Measurements from ENCODE around the gene SLMAP.

Gene SLMAP

DNA sequence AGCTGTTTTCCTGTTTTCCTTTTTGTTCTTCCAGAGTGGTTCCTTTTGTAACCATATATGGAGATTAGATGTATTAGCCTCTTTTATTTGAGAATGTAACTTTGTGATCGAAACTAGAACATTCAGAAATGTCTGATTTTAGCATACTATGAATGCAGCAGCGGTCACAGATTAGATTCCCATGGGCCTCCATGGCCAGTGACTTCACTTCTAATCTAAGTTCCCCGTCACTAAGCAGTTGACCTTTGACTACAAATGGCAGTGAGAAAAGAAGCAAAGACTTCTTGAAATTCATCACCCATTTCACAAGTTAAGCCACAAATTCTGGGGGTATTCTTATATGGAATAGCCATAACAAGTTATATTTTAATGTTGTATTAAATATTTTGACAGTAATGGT lies 137.6 kb downstream of the SLMAP start:
- DNase-seq (ENCODE audit: low spot score): no peak

DNA sequence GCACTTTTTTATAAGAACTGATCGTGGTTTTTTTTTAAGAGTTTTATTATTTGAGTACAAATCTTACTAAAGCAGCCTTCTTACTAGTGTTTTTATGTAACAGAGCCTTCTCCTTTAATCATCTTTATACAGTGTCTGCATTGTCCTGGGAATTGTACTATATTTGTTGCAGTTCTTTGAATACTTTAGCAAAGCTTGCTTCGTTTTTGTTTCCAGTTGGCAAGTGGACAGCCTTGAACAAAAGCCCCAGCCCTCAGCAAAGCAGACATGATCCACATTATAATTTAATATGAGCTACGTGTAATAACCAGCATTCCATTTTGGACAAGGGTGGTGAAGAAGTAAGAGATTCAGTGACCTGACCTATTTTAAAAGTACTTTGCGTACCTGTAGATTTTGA lies 139.9 kb downstream of the SLMAP start:
- no peak for DNase-seq (ENCODE audit: low spot score)

DNA sequence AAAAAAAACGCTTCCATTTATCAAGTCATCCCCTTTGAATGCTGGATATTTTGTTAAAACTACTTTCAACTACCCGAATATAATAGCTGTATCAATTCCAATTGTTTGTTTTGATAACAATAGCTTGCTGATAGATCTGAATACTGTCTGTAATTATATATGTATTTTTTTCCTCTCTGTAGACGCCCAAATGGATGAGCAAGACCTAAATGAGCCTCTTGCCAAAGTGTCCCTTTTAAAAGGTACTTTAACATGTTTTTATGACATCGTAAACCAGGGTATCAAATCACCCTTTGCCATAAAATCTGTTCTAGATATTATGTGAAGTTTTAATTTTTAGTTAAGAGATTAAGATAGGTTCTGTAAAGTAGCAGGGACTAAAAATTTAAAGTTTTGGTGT lies 140.6 kb downstream of the SLMAP start:
- no peak for DNase-seq (ENCODE audit: low spot score)

DNA sequence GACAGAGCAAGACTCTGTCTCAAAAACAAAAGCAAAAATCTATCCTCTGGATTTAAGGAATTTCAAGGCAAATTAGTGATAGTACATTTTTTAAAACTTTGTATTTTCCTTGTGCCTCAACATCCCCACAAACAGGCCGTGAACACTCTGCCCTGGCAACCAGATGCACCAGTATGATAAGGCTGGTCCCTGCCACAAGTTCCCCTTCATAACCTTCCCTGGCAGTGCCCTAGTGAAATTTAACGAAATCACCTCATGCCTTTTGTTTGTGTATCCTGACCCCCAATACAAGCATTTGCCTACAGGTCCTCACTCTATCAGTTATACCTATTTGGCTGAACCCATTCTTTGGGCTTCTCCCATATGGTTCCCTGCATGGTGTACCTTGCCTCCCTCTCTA lies 144.7 kb downstream of the SLMAP start:
- no peak for DNase-seq (ENCODE audit: low spot score)

DNA sequence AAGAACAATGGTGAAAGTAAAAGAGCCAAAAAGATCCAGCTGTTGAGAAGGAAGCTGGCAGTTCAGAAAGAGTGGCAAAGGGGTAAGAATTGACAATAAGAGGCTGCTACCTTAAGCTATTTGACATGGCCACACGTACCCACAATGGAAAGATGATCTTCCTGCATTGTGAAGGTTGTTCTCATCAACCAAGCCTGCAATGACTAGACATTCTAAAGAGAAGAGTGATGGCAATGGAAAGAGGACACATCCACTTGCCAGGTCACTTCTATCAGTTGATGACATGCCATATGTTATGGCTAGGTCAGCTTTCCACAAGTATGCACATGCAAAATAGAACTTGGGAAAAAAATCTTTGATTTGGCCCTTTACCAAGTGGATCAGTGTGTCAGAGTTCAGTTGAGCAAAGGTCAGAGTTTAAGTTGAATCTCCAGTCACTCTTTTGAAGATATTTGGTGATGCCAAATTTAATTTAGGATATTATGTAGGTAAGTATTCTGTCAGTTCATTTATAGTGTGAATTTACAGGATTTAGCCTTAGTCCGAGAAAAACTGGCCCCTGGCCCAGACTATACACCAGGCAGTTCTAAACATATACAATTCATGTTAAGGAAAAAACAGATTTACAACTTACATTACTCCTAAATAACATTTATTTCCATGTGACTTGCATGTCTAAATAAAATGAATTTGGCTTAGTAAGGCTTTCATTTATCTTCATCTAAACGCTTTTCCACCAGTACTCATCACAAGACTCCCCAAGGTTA lies 147.2 kb downstream of the SLMAP start:
- no peak for DNase-seq (ENCODE audit: low spot score)

DNA sequence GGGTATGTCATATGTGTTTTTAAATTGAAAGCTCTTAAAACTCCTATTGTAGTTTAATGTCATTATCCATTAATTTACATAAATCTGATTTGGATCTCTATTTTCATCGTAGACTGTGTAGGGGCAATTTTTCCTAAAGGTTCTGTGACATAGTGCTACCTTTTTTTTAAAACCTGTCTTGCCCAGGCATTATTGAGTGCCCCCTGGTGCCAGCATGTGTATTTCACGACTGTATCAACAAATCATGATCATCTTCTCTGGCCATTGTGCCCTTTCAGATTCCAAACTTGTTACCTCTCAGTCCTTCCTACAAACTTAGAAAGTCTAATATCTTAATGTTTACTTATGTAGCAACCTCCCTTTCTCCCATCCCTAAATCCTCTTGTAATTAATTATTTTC lies 154.9 kb downstream of the SLMAP start:
- peak; percentile 29 for DNase-seq (ENCODE audit: low spot score)

DNA sequence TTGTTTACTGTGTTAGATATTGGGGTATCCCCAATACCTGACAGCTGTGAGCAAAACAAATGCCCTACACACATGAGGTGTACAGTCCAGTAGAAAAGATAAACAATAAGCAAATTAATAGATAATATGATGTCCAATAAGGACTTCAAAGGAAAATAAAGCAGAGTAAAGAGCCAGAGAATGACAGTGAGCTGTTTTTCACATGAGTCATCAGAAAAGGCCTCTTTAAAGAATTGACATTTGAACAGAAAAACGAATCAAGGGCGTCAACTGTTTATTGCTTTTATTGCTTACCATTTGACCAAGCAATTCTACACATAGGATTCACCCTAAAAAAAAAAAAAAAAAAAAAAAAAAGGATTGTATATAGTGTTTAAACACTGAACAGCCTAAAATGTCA lies 155.5 kb downstream of the SLMAP start:
- DNase-seq (ENCODE audit: low spot score): no peak

DNA sequence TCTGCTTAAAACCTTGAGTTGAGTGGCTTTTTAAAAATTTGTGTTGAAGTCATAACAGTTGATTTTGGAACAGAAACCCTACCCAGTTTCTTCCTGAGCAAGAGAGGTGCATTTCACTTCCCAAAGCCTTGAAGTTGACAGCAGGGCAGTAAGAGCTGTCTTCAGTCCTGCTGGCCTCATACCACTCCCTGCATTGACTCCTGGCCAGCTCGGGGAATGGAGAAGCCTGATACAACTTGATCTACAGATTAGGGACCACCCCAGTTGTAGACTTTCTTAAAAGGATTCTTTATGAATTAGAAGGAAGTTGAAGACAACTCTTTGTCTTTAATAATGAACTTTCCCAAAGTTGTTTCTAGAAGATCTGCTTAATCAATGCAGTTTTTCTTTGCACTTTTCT lies 161.5 kb downstream of the SLMAP start:
- no peak for DNase-seq (ENCODE audit: low spot score)

DNA sequence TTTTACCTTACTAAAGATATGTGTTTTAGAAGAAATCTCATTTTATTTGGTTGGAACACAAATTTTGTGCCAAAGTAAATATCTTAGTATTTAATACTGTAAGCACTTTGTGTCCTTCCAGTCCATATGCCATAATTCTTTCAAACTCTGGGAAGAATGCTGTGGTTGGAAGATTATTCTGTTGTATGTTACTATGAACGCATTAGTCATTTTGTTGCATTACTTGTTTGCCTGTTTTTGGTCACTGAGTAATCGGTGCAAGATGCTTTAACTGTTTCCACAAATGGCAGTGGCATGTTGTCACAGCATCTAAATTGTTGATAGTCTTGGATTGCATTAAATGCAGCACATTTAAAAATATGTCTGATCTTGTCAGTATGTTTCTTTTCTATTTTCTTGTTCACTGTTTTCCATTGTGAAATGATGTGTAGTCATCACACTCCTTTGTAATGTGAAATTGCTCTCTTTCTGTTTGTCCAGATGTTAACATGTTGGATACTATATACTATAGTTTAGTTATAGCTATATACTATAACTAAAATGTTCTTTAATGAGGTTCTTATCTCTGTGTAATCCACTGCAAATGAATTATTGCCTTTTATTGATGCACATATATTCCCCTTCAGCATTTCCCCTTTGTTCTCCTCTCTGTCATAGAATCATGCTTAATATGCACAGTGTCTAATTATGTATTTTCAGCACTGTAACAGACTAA lies 162.2 kb downstream of the SLMAP start:
- no peak for DNase-seq (ENCODE audit: low spot score)

DNA sequence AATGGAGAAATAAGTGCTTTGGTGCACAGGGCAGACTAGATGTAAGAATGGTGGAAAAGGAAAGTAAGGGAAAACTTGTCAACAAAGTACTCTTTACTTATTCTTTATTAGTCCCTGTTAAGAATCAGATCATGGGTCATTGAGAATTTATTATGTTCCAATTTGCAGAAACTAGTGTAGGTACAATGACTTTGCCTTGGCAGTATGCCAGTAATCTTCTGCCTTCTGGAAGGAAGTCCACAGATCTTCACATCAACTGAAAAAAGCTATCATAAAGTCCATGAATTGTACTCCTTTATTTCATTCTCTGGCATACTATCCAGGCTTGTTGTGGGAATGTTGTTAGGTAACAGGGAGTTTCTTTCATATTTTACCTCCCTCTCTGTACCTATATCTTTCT lies 163.9 kb downstream of the SLMAP start:
- peak; percentile 62 for DNase-seq (ENCODE audit: low spot score)

DNA sequence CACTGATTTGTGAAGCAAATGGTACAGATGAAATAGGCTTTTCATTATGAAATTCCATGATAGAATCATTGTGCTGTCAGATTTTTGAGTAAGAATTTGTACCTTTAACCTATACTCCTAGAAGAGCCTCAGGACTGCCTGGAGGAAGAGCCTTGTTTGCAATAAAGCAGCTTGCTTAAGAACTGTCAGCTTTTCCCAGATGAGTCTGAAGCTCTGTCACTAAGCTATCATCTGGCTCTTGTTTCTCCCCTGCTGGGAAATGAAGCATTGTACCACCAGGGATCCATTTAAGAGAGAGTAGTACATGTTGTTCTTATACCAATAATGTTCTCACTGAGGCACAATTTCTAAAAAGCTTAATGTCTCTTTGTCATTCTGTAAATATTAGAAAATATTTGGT lies 167.0 kb downstream of the SLMAP start:
- no peak for DNase-seq (ENCODE audit: low spot score)

DNA sequence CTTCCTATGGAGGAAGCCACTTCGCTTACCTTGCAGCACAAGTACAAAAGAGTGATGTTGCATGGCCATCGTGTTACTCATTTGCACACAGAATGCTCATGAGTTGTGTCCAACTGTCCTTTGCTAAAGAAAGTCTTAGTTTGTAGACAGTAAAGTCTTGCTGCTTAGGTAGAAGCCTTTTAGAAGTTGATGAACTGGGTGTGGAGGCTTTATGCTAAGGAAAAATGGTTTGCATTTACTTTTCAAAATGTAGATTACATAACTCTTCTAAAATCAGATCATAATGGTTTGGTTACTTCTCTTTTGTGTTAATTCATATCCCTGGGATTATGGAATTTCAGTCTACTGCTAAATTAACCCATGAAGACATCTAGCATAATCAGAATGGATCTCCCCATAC lies 167.6 kb downstream of the SLMAP start:
- DNase-seq (ENCODE audit: low spot score): no peak

DNA sequence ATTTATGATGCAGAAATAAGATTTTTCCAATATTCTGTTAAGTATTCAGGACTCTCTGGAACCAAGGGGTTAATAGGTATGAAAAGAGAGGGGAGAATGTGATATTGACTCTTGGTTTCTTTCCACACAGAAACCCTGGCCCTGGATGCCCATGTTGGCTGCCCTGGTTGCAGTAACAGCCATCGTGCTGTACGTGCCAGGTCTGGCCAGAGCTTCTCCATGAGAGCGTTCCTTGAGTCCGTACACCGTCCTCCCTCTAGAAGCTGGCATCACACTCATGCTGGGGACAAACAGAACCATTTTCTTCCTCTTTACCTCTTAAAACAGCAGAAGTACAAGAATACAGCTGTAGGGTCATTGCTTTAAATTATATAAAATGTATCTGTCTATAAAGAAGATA lies 171.1 kb downstream of the SLMAP start:
- no peak for DNase-seq (ENCODE audit: low spot score)

DNA sequence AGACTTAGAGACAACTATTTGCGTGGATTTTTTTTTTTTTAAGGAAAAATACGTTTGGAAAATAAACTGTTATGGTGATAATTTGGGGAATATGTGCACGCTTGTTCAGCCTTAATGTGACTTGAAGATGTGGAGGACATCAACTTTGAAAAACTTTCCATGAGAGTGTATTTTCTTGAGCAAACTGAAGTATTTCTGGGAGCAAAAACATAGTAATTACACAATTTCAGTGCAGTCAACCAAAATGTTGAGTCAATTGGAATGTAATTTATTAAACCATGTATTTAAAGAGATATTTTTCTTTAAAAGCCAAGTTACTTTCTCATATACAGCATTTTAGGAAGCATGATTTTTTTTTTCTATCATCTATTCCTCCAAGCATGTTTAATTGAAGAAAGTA lies 171.8 kb downstream of the SLMAP start:
- no peak for DNase-seq (ENCODE audit: low spot score)

DNA sequence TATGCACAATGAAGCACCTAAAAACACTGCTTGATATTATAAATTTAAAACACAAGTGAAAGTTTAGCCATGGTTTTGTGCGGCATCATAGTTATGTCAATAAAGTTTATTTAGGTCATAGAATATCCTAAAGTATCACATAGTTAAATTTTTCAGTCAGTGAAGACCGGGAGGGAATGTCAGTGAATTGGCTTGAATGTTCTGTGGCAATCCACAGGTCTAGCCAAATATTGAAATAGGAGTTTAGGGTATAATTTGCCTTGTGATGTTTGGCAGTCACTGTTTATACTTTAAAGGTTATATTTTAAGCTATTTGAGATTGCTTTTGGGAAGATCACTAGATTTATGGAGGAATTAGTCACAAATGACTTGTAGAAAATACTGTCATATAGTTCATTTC lies 172.4 kb downstream of the SLMAP start:
- DNase-seq (ENCODE audit: low spot score): no peak

DNA sequence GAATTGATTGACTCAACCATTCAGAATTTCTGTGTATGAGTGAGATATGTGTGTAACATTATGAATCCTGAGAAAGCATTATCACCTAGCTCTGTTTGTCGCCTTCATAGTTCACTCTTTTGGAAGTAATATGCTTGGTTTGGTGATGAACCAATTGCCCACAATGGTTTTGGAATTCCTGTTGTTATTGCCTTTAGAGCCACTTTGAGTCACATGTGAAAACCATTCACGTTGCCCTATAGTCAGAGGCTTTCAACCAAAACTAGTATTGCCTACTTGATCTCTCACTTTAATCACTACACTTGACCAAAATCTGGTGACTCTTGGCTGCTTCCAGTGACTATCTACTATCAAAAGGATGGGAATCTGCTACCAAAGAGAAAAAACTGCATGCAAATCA lies 173.9 kb downstream of the SLMAP start:
- DNase-seq (ENCODE audit: low spot score): no peak

DNA sequence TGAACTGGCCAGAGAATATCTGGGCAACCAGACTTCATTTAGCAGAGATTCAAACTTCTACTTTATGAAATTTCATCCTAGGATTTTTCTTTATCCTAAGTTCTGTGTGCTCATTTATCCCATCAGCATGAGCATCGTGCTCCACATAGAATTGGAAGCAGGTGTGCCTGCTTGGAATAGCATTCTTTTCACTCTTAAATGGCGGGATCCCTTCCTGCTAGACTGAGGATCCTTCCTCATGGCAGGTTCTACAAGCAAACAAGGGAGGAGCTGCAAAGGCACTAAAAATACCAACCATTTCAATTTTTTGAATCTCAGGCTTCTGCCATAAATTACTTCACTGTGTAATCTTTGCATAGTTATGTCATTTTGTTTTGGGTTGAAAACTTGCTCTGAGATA lies 177.5 kb downstream of the SLMAP start:
- no peak for DNase-seq (ENCODE audit: low spot score)

DNA sequence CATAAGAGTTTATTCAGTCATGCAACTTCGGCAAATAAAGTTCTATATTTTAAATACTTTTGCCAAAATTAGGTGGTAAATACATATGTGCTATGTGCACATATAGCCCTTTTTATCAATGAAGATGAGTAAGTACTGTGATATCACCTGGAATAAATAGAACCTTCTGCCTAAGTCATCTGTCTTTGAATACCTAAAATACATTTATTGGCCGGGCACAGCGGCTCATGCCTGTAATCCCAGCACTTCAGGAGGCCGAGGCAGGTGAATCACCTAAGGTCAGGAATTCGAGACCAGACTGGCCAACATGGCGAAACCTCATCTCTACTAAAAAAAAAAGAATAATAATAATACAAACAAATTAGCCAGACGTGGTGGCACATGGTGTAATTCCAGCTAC lies 178.3 kb downstream of the SLMAP start:
- DNase-seq (ENCODE audit: low spot score): no peak

DNA sequence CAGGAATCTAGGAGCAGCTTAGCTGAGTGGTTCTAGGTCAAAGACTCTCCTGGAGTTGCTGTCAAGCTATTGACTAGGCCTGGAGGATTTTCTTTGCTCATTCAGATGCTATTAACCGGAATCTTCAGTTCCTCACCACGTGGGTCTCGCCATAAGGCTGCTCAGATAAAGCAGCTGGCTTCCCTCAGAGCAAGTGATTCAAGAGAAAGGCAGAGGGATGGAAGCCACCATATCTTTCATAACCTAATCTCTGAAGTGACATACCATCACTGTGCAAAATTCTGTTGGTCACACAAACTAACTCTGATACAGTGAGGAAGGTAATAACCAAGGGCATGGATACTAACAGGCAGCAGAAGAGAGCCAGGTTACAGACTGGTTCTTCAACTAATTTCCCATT lies 179.4 kb downstream of the SLMAP start:
- peak; percentile 51 for DNase-seq (ENCODE audit: low spot score)

DNA sequence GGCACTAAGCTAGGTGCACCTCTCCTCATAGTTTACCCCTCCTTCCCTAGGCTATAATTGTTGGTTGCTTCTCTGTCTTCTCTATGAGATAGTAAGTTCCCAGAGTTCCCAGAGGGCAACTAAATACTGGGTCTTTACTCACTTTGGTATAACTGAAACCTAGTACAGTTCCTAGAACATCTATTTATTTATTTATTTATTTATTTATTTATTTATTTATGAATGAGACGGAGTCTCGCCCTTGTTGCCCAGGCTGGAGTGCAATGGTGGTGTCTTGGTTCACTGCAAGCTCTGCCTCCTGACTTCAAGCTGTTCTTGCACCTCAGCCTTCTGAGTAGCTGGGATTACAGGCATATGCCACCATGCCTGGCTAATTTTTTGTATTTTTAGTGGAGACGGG lies 181.0 kb downstream of the SLMAP start:
- DNase-seq (ENCODE audit: low spot score): no peak

DNA sequence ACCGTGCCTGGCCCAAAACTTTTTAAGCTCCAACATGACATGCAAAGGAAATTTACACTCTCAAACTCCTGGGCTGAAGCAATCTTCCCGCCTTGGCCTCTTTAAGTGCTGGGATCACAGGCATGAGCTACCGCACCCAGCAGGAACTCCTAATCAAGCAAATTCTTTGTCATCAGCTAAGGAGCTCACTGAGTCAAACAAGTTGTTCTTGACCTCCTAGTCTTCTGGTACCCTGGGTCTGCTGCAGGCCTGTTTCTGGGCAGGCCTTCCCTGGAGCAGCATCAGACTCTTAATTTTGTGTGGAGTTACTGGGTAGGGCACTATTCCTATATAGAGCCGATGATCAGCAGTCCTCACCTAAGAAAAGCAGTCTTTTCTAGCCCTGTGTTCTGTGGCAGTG lies 183.7 kb downstream of the SLMAP start:
- no peak for DNase-seq (ENCODE audit: low spot score)

DNA sequence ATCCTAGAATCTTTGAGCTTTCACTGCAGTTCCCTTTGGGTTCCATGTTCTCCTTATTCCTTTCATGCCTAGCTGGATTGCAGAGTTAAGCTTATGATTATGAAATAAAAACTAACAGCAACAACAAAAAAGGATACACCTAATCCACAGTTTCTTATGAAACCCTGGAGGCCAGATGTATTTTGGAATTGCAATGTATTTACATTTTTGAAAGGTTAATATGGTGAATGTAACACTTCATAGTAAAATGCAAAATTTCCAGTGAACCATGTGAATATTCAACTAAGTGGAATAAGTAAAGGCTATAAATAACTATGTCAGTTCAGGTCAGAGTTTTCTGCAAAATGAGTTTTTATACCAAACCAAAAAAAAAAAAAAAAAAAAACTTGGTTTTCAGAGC lies 186.3 kb downstream of the SLMAP start:
- no peak for DNase-seq (ENCODE audit: low spot score)

DNA sequence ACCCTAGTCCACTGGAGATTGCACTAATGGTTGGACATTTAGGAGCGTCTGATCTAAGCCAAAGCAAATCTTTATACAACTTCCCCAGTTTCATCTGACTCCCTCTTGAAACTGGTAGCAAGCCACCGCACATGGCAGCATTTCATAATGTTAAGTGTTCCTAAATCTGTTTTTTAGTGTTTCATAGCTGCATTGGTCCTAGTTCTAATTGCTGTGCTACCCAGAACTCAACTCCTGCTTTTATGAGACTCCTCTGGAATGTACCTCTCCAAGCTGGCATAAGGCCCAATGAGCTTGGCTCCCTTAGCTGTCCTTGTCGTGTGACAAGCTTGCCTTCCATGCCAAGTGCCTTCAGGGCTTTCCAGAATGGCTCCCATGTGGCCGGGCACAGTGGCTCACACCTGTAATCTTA lies 186.8 kb downstream of the SLMAP start:
- no peak for DNase-seq (ENCODE audit: low spot score)

Measured in hematopoietic multipotent progenitor cell treated with erythropoietin and hydrocortisone succinate and interleukin-3 and kit ligand, for 15 days (in vitro differentiated cells).